HepG2 (cell line): Measurements from ENCODE around the gene ETF1. TPM values are rescaled to one million over a fixed set of nuclear protein-coding genes. Genes with fewer than 3 reads are reported as not detected.
A peak's percentile ranks its signal among the peaks of the same experiment; 100 is the strongest.

ENCODE experiments used
- ATAD3A ChIP-seq: sonication (generic); formaldehyde crosslinking; IDR thresholded peaks from 2 replicates; pipeline ENCODE4 v1.4.0; 2020; ENCODE audit warnings: missing genetic modification reagents
- CSRNP1 ChIP-seq: sonication (generic); formaldehyde crosslinking; IDR thresholded peaks from 2 replicates; pipeline ENCODE4 v1.8.1; 2023; ENCODE audit warnings: mild to moderate bottlenecking, missing genetic modification reagents
- ETV5 ChIP-seq: IDR thresholded peaks from 2 replicates; pipeline ENCODE4 v1.6.1; 2018; ENCODE audit warnings: missing biosample characterization, missing genetic modification reagents, inconsistent platforms, borderline replicate concordance
- GMEB2 ChIP-seq: IDR thresholded peaks from 2 replicates; pipeline ENCODE4 v1.6.1; 2016; ENCODE audit warnings: missing biosample characterization, missing genetic modification reagents, low read depth
- HBP1 ChIP-seq: IDR thresholded peaks from 2 replicates; pipeline ENCODE4 v1.6.1; 2016; ENCODE audit warnings: low read depth, control low read depth
- HINFP ChIP-seq: sonication (generic); formaldehyde crosslinking; IDR thresholded peaks from 2 replicates; pipeline ENCODE4 v1.4.0; 2020; ENCODE audit warnings: low read depth, mild to moderate bottlenecking, missing genetic modification reagents
- HMGA1 ChIP-seq: sonication (generic); formaldehyde crosslinking; conservative IDR thresholded peaks from 2 replicates; pipeline ENCODE4 v1.4.0; 2020; ENCODE audit warnings: missing genetic modification reagents
- MBNL3 ChIP-seq: fragments of 250-450 bp; sonication (Bioruptor Pico); conservative IDR thresholded peaks from 2 replicates; pipeline ENCODE4 v1.8.0; 2022; ENCODE audit warnings: mild to moderate bottlenecking, inconsistent platforms
- PLSCR1 ChIP-seq: sonication (generic); formaldehyde crosslinking; IDR thresholded peaks from 2 replicates; pipeline ENCODE4 v1.5.0; 2020; ENCODE audit warnings: missing genetic modification reagents, mild to moderate bottlenecking, borderline replicate concordance
- RFX5 ChIP-seq: IDR thresholded peaks from 2 replicates; pipeline ENCODE4 v1.6.1; 2011; ENCODE audit warnings: low read depth, low read length, improper control_type of control experiment
- ZBTB49 ChIP-seq: sonication (generic); formaldehyde crosslinking; IDR thresholded peaks from 2 replicates; pipeline ENCODE4 v1.4.0; 2020; ENCODE audit warnings: missing genetic modification reagents, borderline replicate concordance
- ZGPAT ChIP-seq: IDR thresholded peaks from 2 replicates; pipeline ENCODE4 v1.6.1; 2016; ENCODE audit warnings: mild to moderate bottlenecking
- ZKSCAN8 ChIP-seq: IDR thresholded peaks from 2 replicates; pipeline ENCODE4 v1.6.1; 2016; ENCODE audit warnings: borderline replicate concordance, missing genetic modification reagents, missing compliant biosample characterization
- ZNF292 ChIP-seq: sonication (generic); formaldehyde crosslinking; IDR thresholded peaks from 2 replicates; pipeline ENCODE4 v1.8.1; 2022; ENCODE audit warnings: mild to moderate bottlenecking, low read depth, missing genetic modification reagents, borderline replicate concordance
- ZNF430 ChIP-seq: sonication (generic); formaldehyde crosslinking; IDR thresholded peaks from 2 replicates; pipeline ENCODE4 v1.9.0; 2021; ENCODE audit warnings: mild to moderate bottlenecking, missing genetic modification reagents
- ZNF747 ChIP-seq: sonication (generic); formaldehyde crosslinking; IDR thresholded peaks from 2 replicates; pipeline ENCODE4 v1.8.1; 2023; ENCODE audit warnings: missing genetic modification reagents, mild to moderate bottlenecking, borderline replicate concordance
- polyA plus RNA-seq, 8 experiments: library from polyadenylated mRNA; depleted of rRNA in 3 of 8; stranded (reverse) in 7 of 8; unstranded in 1 of 8; fragments of >200 nt; fragmentation: Illumina TruSeq in 4 of 8; extraction: Trizol in 4 of 8; gene quantifications; 2 replicates each; pipeline versions ENCODE4 v1.2.1 to v1.2.3, GENCODE V29; 2011 to 2016; ENCODE audit warnings: low read depth in 4 of 8, missing spikeins in 1 of 8, mixed read lengths in 1 of 8; ENCODE audit not compliant: insufficient read depth in 1 of 8
- total RNA-seq, 5 experiments: library from RNA; depleted of rRNA; stranded (reverse); fragments of >200 nt; fragmentation: Illumina TruSeq; extraction: Trizol; gene quantifications; 2 replicates each; pipeline ENCODE4 v1.2.3, GENCODE V29; 2016; ENCODE audit warnings: low read depth in 1 of 5

The ETF1 gene
- total and polyA plus RNA-seq, 2 of the 13 experiments (the other 11 are each of a cell fraction or from before 2014, with no cell fraction given), result 52.1 to 184 TPM

- TF ChIP-seq HMGA1 (CRISPR knock-in tag) (no peak), RFX5 (no peak), HBP1 (CRISPR knock-in tag) (peak; percentile 34; the same call in 1 of the 2 replicates), CSRNP1 (CRISPR knock-in tag) (peak; percentile 33; the same call in 1 of the 2 replicates), MBNL3 (no peak), HINFP (CRISPR knock-in tag) (peak; percentile 63; the same call in 1 of the 2 replicates), ZBTB49 (CRISPR knock-in tag) (no peak), GMEB2 (CRISPR knock-in tag) (peak; percentile 64), ZNF747 (CRISPR knock-in tag) (peak; percentile 75), ZKSCAN8 (CRISPR knock-in tag) (peak; percentile 67; the same call in 1 of the 2 replicates), ATAD3A (CRISPR knock-in tag) (no peak), ZNF430 (CRISPR knock-in tag) (peak; percentile 92; the same call in 1 of the 2 replicates), ZNF292 (CRISPR knock-in tag) (no peak), ZGPAT (CRISPR knock-in tag) (peak; percentile 96), ETV5 (CRISPR knock-in tag) (peak; percentile 88; the same call in 1 of the 2 replicates), PLSCR1 (CRISPR knock-in tag) (no peak)
Observed at GRCh38 chr5:138542956-138543729, at the start of gene ETF1 (continued).
